Karpas-422 (cell line): ENCODE data around the gene SPECC1. TPM values are rescaled to one million over a fixed set of nuclear protein-coding genes. Genes with fewer than 3 reads are reported as not detected.
"Not testable (repeated sequence)": the region's sequence is repeated elsewhere in the genome, so short reads cannot be mapped to it uniquely, and the experiment has no call there.

Experiments used
- DNase-seq: peaks from one replicate; pipeline ENCODE4 v3.0.0-alpha.2; 2015
- H2AFZ ChIP-seq: fragments of 200-600 bp; sonication (generic); 2 replicates; pipeline ENCODE4 v1.6.1; 2014; ENCODE audit warnings: antibody characterized with exemption, low read length, mixed read lengths
- H3K27ac ChIP-seq: fragments of 200-600 bp; sonication (generic); 2 replicates; pipeline ENCODE4 v1.5.1; 2014; ENCODE audit warnings: mild to moderate bottlenecking, low read length, moderate library complexity
- H3K27me3 ChIP-seq: fragments of 200-600 bp; sonication (generic); 2 replicates; pipeline ENCODE4 v1.6.1; 2014; ENCODE audit warnings: low read length, mixed read lengths
- H3K36me3 ChIP-seq: fragments of 200-600 bp; sonication (generic); 2 replicates; pipeline ENCODE4 v1.6.1; 2014; ENCODE audit warnings: low read length, mixed read lengths; ENCODE audit not compliant: insufficient read depth
- H3K4me1 ChIP-seq: fragments of 200-600 bp; sonication (generic); 2 replicates; pipeline ENCODE4 v1.6.1; 2014; ENCODE audit warnings: mild to moderate bottlenecking, low read length, mixed read lengths
- H3K4me2 ChIP-seq: fragments of 200-600 bp; sonication (generic); 2 replicates; pipeline ENCODE4 v1.6.1; 2014; ENCODE audit warnings: low read length, low read depth, mild to moderate bottlenecking; ENCODE audit not compliant: poor library complexity, severe bottlenecking
- H3K4me3 ChIP-seq: fragments of 200-600 bp; sonication (generic); 2 replicates; pipeline ENCODE4 v1.5.1; 2014; ENCODE audit warnings: mild to moderate bottlenecking, antibody characterized with exemption, low read length, mixed read lengths
- H3K79me2 ChIP-seq: fragments of 200-600 bp; sonication (generic); 2 replicates; pipeline ENCODE4 v1.6.1; 2014; ENCODE audit warnings: mild to moderate bottlenecking, low read length, mixed read lengths
- H3K9ac ChIP-seq: fragments of 200-600 bp; sonication (generic); 2 replicates; pipeline ENCODE4 v1.6.0; 2014; ENCODE audit warnings: low read length
- H3K9me2 ChIP-seq: fragments of 200-600 bp; sonication (generic), shearing (Covaris generic); replicated peaks from 2 replicates; pipeline ENCODE4 v1.6.0; 2014; ENCODE audit warnings: mild to moderate bottlenecking, low read length, moderate library complexity; ENCODE audit not compliant: insufficient read depth
- H3K9me3 ChIP-seq: fragments of 300-700, 200-600 bp; sonication (generic); 2 replicates; pipeline ENCODE4 v1.6.1; 2014; ENCODE audit warnings: low read length, mixed read lengths
- H4K20me1 ChIP-seq: fragments of 200-600 bp; sonication (generic); 2 replicates; pipeline ENCODE4 v1.6.1; 2014; ENCODE audit warnings: mild to moderate bottlenecking, antibody characterized with exemption, low read length, low read depth; ENCODE audit not compliant: insufficient read depth
- total RNA-seq: library from RNA; depleted of rRNA; stranded (reverse); fragments of >200 nt; shearing (Covaris generic); gene quantifications from 2 replicates; pipeline ENCODE4 v1.2.3, GENCODE V29; 2014; ENCODE audit warnings: low replicate concordance

SPECC1 gene
- total RNA-seq, 1 experiment from 2014 or later: not detected

GRCh38 chr17:20217677-20218076 is 208.5 kb downstream of the SPECC1 start:
- Histone ChIP-seq H4K20me1 (no peaks in the 10 kb centered on the region), H3K4me2 (no peak overlapping the region), H3K36me3 (no peaks in the 10 kb centered on the region), H3K27me3 (no peaks in the 10 kb centered on the region), H2AFZ (no peak overlapping the region), H3K4me3 (no peak overlapping the region), H3K9ac (no peak overlapping the region), H3K9me3 (no peaks in the 10 kb centered on the region), H3K4me1 (no peaks in the 10 kb centered on the region), H3K27ac (no peak overlapping the region), H3K9me2 (no peaks in the 10 kb centered on the region), H3K79me2 (no peaks in the 10 kb centered on the region)
- no peak for DNase-seq

- H3K9me3 ChIP-seq: no peaks in the 10 kb centered on the region
- no peaks in the 10 kb centered on the region for H3K9me2 ChIP-seq
- no peaks in the 10 kb centered on the region for H4K20me1 ChIP-seq
- no peak overlapping the region for H3K27ac ChIP-seq
- no peak overlapping the region for H3K4me3 ChIP-seq
- no peaks in the 10 kb centered on the region for H3K79me2 ChIP-seq
- H3K9ac ChIP-seq: no peak overlapping the region
- H3K36me3 ChIP-seq: no peaks in the 10 kb centered on the region
- H3K4me1 ChIP-seq: no peaks in the 10 kb centered on the region
- no peak overlapping the region for H2AFZ ChIP-seq
- no peak for DNase-seq
- H3K4me2 ChIP-seq: no peak overlapping the region
- H3K27me3 ChIP-seq: no peaks in the 10 kb centered on the region
Measured at GRCh38 chr17:20218272-20218671, 209.1 kb downstream of the SPECC1 start.

- Histone ChIP-seq H3K4me2 (no peak overlapping the region), H2AFZ (no peak overlapping the region), H3K27ac (no peak overlapping the region), H3K9me2 (no peaks in the 10 kb centered on the region), H3K9me3 (no peaks in the 10 kb centered on the region), H4K20me1 (no peaks in the 10 kb centered on the region), H3K4me1 (no peaks in the 10 kb centered on the region), H3K36me3 (no peaks in the 10 kb centered on the region), H3K4me3 (no peak overlapping the region), H3K79me2 (no peaks in the 10 kb centered on the region), H3K27me3 (no peaks in the 10 kb centered on the region), H3K9ac (no peak overlapping the region)
- no peak for DNase-seq
Measured at GRCh38 chr17:20223808-20224328, 214.7 kb downstream of the SPECC1 start.

GRCh38 chr17:20224379-20224778 is 215.2 kb downstream of the SPECC1 start:
- no peaks in the 10 kb centered on the region for H4K20me1 ChIP-seq
- H3K4me3 ChIP-seq: no peak overlapping the region
- H3K9me2 ChIP-seq: no peaks in the 10 kb centered on the region
- H3K36me3 ChIP-seq: no peaks in the 10 kb centered on the region
- H3K4me1 ChIP-seq: no peaks in the 10 kb centered on the region
- no peak for DNase-seq
- H2AFZ ChIP-seq: no peak overlapping the region
- no peaks in the 10 kb centered on the region for H3K79me2 ChIP-seq
- no peaks in the 10 kb centered on the region for H3K27me3 ChIP-seq
- no peak overlapping the region for H3K27ac ChIP-seq
- no peak overlapping the region for H3K4me2 ChIP-seq
- no peak overlapping the region for H3K9ac ChIP-seq
- H3K9me3 ChIP-seq: no peaks in the 10 kb centered on the region

GRCh38 chr17:20225162-20226115 is 216.3 kb downstream of the SPECC1 start:
- DNase-seq: no peak
- Histone ChIP-seq H3K4me1 (no peaks in the 10 kb centered on the region), H3K27me3 (no peaks in the 10 kb centered on the region), H2AFZ (no peak overlapping the region), H3K79me2 (no peaks in the 10 kb centered on the region), H3K9me2 (no peaks in the 10 kb centered on the region), H3K4me3 (no peak overlapping the region), H3K9me3 (no peaks in the 10 kb centered on the region), H4K20me1 (no peaks in the 10 kb centered on the region), H3K36me3 (no peaks in the 10 kb centered on the region), H3K27ac (no peak overlapping the region), H3K9ac (no peak overlapping the region), H3K4me2 (no peak overlapping the region)

GRCh38 chr17:20226814-20227482 is 217.8 kb downstream of the SPECC1 start:
- Histone ChIP-seq H3K79me2 (no peaks in the 10 kb centered on the region), H3K9me3 (no peaks in the 10 kb centered on the region)

GRCh38 chr17:20227720-20228370 is 218.7 kb downstream of the SPECC1 start:
- not testable (repeated sequence) for H3K79me2 ChIP-seq, H3K9ac ChIP-seq, H4K20me1 ChIP-seq, H3K4me1 ChIP-seq, H3K4me2 ChIP-seq, DNase-seq, H3K36me3 ChIP-seq, H3K27me3 ChIP-seq, H3K4me3 ChIP-seq, H3K9me2 ChIP-seq, H3K9me3 ChIP-seq, H2AFZ ChIP-seq, H3K27ac ChIP-seq

More at GRCh38 chr17:20226814-20227482, 217.8 kb downstream of the SPECC1 start:
- Histone ChIP-seq H3K36me3 (no peaks in the 10 kb centered on the region), H2AFZ (no peak overlapping the region), H3K9me2 (no peaks in the 10 kb centered on the region), H4K20me1 (no peaks in the 10 kb centered on the region), H3K4me3 (no peak overlapping the region), H3K27me3 (no peaks in the 10 kb centered on the region), H3K4me2 (no peak overlapping the region), H3K27ac (no peak overlapping the region), H3K4me1 (no peaks in the 10 kb centered on the region), H3K9ac (no peak overlapping the region)
- peak; percentile 86 for DNase-seq

- H3K27ac ChIP-seq: no peak overlapping the region
- no peaks in the 10 kb centered on the region for H3K9me2 ChIP-seq
- H3K9ac ChIP-seq: no peak overlapping the region
- no peaks in the 10 kb centered on the region for H3K36me3 ChIP-seq
- H4K20me1 ChIP-seq: no peaks in the 10 kb centered on the region
- H3K4me2 ChIP-seq: no peak overlapping the region
- no peaks in the 10 kb centered on the region for H3K4me1 ChIP-seq
- H3K9me3 ChIP-seq: no peaks in the 10 kb centered on the region
- no peak for DNase-seq
- no peak overlapping the region for H2AFZ ChIP-seq
- no peaks in the 10 kb centered on the region for H3K79me2 ChIP-seq
- no peaks in the 10 kb centered on the region for H3K27me3 ChIP-seq
- no peak overlapping the region for H3K4me3 ChIP-seq
Measured at GRCh38 chr17:20228410-20228809, 219.3 kb downstream of the SPECC1 start.
